Type B pancreatic cell (in vitro differentiated cells): Measurements from ENCODE around the gene RTKN2. TPM values are rescaled to one million over a fixed set of nuclear protein-coding genes. Genes with fewer than 3 reads are reported as not detected.

Experiments used
- DNase-seq: peaks from one replicate; pipeline ENCODE4 v3.0.0; 2021; ENCODE audit warnings: mixed read lengths; ENCODE audit not compliant: unreplicated experiment; ENCODE audit errors: extremely low spot score
- H3K27ac Mint-ChIP-seq: 2 replicates; pipeline ENCODE4 v1.8.0; 2021; ENCODE audit warnings: mild to moderate bottlenecking, mixed read lengths
- H3K27me3 Mint-ChIP-seq: 2 replicates; pipeline ENCODE4 v1.8.0; 2021; ENCODE audit warnings: mixed read lengths
- H3K36me3 Mint-ChIP-seq: 2 replicates; pipeline ENCODE4 v1.8.0; 2021; ENCODE audit warnings: mixed read lengths
- H3K4me1 Mint-ChIP-seq: one replicate; pipeline ENCODE4 v1.8.0; 2021; ENCODE audit warnings: mixed read lengths; ENCODE audit not compliant: unreplicated experiment
- H3K4me3 Mint-ChIP-seq: 2 replicates; pipeline ENCODE4 v1.8.0; 2021; ENCODE audit warnings: mild to moderate bottlenecking, mixed read lengths
- H3K9me3 Mint-ChIP-seq: 2 replicates; pipeline ENCODE4 v1.8.0; 2021; ENCODE audit warnings: mixed read lengths
- total RNA-seq: library from RNA; stranded (reverse); gene quantifications from 2 replicates; pipeline ENCODE4 v1.2.1, GENCODE V29; 2021; ENCODE audit warnings: low replicate concordance
- TF ChIP-seq, protein P1 (sequence below): fragments of 200-600 bp; sonication (generic); conservative IDR thresholded peaks from 2 replicates; pipeline ENCODE4 v1.5.0; 2021; ENCODE audit warnings: antibody characterized with exemption, mild to moderate bottlenecking

Gene RTKN2
- total RNA-seq, 1 donor from 2014 or later = 10.0 TPM

DNA sequence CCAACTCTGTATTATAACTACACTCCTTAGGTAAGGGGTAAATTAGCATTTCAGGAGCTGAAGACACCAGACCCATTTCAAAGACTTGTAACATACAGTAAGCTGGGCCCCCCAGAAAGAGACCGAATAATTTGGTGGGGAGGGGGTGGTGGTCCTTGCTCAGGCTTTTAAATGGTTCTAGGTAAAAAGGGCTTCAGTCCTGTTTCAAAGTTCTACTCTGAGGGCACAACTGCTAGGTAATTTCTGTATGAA is 73.0 kb downstream of the RTKN2 start:
- Mint-ChIP-seq H3K36me3 (peaks cover 4% of the 10 kb centered on the region), H3K27ac (no peak overlapping the region), H3K27me3 (no peaks in the 10 kb centered on the region), H3K9me3 (no peaks in the 10 kb centered on the region), H3K4me1 (no peaks in the 10 kb centered on the region), H3K4me3 (no peak overlapping the region)
- TF ChIP-seq, protein P1, sequence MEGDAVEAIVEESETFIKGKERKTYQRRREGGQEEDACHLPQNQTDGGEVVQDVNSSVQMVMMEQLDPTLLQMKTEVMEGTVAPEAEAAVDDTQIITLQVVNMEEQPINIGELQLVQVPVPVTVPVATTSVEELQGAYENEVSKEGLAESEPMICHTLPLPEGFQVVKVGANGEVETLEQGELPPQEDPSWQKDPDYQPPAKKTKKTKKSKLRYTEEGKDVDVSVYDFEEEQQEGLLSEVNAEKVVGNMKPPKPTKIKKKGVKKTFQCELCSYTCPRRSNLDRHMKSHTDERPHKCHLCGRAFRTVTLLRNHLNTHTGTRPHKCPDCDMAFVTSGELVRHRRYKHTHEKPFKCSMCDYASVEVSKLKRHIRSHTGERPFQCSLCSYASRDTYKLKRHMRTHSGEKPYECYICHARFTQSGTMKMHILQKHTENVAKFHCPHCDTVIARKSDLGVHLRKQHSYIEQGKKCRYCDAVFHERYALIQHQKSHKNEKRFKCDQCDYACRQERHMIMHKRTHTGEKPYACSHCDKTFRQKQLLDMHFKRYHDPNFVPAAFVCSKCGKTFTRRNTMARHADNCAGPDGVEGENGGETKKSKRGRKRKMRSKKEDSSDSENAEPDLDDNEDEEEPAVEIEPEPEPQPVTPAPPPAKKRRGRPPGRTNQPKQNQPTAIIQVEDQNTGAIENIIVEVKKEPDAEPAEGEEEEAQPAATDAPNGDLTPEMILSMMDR = no peak
- DNase-seq = no peak

DNA sequence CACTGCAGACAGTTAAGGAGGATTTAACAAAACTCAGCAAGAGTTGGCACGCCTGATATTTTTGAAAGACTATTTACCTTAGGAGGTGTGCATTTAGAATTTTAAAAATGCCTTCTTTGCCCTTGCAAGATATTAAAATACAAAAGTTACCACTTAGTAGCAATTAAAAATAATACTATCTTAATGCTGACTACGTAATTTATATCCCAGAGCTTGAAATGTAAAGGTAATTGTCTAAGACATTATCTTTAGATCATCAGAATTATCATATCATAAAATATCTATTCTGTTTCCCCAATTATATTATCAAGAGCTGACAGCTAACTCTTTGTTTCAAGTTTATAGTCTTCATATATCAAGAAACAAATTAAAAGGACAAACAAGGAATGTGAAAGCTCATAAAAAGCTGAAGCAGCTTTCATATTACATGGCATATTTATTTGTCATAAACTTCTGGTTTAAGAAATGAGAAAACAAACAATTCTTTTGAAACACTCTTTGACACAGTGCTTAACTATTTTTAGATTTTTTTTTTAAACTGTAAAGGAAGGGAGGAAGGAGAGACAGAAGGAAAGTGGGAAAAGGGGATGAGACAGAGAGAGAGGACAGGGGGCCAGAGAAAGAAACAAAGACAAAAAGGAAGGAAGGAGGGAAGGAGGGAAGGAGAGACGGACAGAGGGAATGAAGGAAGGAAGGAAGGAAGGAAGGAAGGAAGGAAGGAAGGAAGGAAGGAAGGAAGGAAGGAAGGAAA is 73.5 kb downstream of the RTKN2 start:
- DNase-seq = no peak
- TF ChIP-seq, protein P1 = no peak
- no peak overlapping the region for H3K27ac Mint-ChIP-seq
- H3K4me3 Mint-ChIP-seq = no peak overlapping the region
- no peaks in the 10 kb centered on the region for H3K27me3 Mint-ChIP-seq
- peaks cover 5% of the 10 kb centered on the region for H3K36me3 Mint-ChIP-seq
- H3K4me1 Mint-ChIP-seq = no peaks in the 10 kb centered on the region
- H3K9me3 Mint-ChIP-seq = no peaks in the 10 kb centered on the region

DNA sequence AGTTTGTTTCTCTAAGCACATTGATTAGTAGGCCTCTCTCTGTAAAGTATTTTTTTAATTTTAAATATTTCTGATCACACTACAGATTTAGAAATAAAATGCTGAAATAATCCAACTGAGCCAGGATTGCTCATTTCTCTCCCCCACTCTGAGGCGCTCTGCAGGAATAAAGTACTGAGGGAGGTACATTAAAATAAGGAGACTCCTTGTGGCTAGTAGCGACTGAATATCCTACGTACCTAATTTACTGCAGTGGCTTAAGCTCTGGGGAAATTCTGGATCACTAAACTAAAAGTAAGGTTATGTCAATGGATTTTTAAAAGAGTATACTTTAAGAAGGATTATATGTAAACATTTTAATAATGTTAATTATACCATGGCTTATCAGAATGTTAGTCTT is 75.2 kb downstream of the RTKN2 start:
- H3K9me3 Mint-ChIP-seq = no peaks in the 10 kb centered on the region

DNA sequence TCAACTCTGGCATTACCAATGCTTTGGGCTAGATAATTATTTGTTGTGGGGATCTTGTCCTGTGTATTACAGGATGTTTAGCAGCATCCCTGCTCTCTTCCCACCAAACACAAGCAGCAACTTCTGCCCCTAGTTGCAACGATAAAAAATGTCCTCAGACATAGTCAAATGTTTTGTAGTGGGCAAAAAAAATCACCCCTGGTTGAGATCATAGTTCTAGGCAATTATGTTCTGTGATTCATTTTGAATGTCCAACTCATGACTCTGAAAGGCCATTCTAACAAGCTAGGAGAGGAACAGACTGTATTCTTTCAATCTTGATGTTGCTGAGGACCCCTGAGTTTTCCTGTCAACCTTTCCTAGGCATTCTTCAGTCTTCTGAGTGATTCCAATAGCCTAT is 79.5 kb downstream of the RTKN2 start:
- Mint-ChIP-seq H3K27ac (no peak overlapping the region), H3K4me3 (no peak overlapping the region), H3K9me3 (no peaks in the 10 kb centered on the region), H3K27me3 (no peaks in the 10 kb centered on the region), H3K4me1 (peaks cover 17% of the 10 kb centered on the region), H3K36me3 (peaks cover 5% of the 10 kb centered on the region)
- TF ChIP-seq, protein P1 = no peak
- no peak for DNase-seq

More for the DNA sequence above, 75.2 kb downstream of the RTKN2 start:
- Mint-ChIP-seq H3K27me3 (no peaks in the 10 kb centered on the region), H3K27ac (no peak overlapping the region), H3K4me1 (no peaks in the 10 kb centered on the region), H3K4me3 (no peak overlapping the region), H3K36me3 (peaks cover 5% of the 10 kb centered on the region)
- DNase-seq = no peak
- TF ChIP-seq, protein P1 = no peak

DNA sequence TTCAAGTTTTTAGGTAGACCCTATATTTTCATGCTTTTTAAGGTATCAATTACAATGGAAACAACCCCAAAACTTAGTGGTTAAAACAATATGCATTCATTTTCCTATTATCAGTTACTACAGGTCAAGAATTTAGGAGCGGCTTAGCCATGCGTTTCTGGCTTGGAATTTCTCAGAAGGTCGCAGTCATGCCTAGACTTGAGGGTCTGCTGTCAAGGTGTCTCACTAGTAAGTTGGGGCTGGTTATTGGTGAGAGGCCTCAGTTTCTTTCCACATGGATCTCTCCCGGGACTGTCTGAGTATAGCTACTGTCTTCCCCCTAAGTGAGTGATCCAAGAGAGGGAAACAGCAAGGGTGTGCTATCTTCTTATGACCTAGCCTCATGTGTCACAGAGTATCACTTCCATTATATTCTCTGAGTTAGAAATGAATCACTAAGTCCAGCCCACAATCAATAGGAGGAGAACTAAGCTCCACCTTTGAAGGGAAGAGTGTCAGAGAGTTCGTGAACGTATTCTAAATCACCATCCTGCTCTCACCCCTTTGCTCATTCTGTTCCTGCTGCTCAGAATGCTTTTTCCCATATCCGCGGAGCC is 80.5 kb downstream of the RTKN2 start:
- H3K27me3 Mint-ChIP-seq = no peaks in the 10 kb centered on the region
- no peak overlapping the region for H3K27ac Mint-ChIP-seq
- H3K9me3 Mint-ChIP-seq = no peaks in the 10 kb centered on the region
- H3K36me3 Mint-ChIP-seq = peaks cover 5% of the 10 kb centered on the region
- DNase-seq = no peak
- peaks cover 17% of the 10 kb centered on the region for H3K4me1 Mint-ChIP-seq
- TF ChIP-seq, protein P1 = no peak
- no peak overlapping the region for H3K4me3 Mint-ChIP-seq
